H9 (cell line): ENCODE measurements around the gene S100A2. TPM values are rescaled to one million over a fixed set of nuclear protein-coding genes. Genes with fewer than 3 reads are reported as not detected.

ENCODE experiments used
- DNase-seq: peaks from one replicate; pipeline ENCODE4 v3.0.0-alpha.2; 2017
- H2AFZ ChIP-seq: one replicate; pipeline ENCODE4 v1.6.1; 2013; ENCODE audit warnings: mild to moderate bottlenecking, low read length, control low read depth, moderate library complexity
- H2AK5ac ChIP-seq: 2 replicates; pipeline ENCODE4 v1.6.1; 2013; ENCODE audit warnings: low read length, control low read depth, mixed read lengths; ENCODE audit not compliant: insufficient read length
- H2BK120ac ChIP-seq: one replicate; pipeline ENCODE4 v1.6.1; 2013; ENCODE audit warnings: low read depth, mild to moderate bottlenecking, low read length, control low read depth, inconsistent platforms; ENCODE audit not compliant: poor library complexity, severe bottlenecking
- H2BK12ac ChIP-seq: 2 replicates; pipeline ENCODE4 v1.6.1; 2013; ENCODE audit warnings: low read length, control low read depth, mixed read lengths, low read depth; ENCODE audit not compliant: insufficient read length
- H2BK15ac ChIP-seq: 2 replicates; pipeline ENCODE4 v1.6.1; 2013; ENCODE audit warnings: low read depth, low read length, control low read depth
- H2BK20ac ChIP-seq: one replicate; pipeline ENCODE4 v1.6.1; 2013; ENCODE audit warnings: low read depth, mild to moderate bottlenecking, low read length, control low read depth, inconsistent platforms; ENCODE audit not compliant: poor library complexity, severe bottlenecking
- H2BK5ac ChIP-seq: 2 replicates; pipeline ENCODE4 v1.6.1; 2013; ENCODE audit warnings: low read length, control low read depth, mixed read lengths; ENCODE audit not compliant: insufficient read length
- H3K14ac ChIP-seq: 2 replicates; pipeline ENCODE4 v1.6.1; 2013; ENCODE audit warnings: low read length, control low read depth; ENCODE audit not compliant: insufficient read depth
- H3K18ac ChIP-seq: 2 replicates; pipeline ENCODE4 v1.6.1; 2013; ENCODE audit warnings: low read depth, mild to moderate bottlenecking, mixed read lengths, low read length, control low read depth; ENCODE audit not compliant: insufficient read length
- H3K23ac ChIP-seq: 2 replicates; pipeline ENCODE4 v1.6.1; 2013; ENCODE audit warnings: low read length, control low read depth, mixed read lengths, low read depth; ENCODE audit not compliant: insufficient read length
- H3K23me2 ChIP-seq: 2 replicates; pipeline ENCODE4 v1.6.1; 2013; ENCODE audit warnings: low read depth, mild to moderate bottlenecking, mixed read lengths, low read length, control low read depth; ENCODE audit not compliant: insufficient read length, poor library complexity, severe bottlenecking
- H3K27ac ChIP-seq: 2 replicates; pipeline ENCODE4 v1.5.1; 2013; ENCODE audit warnings: low read length, control low read depth, mixed read lengths, low read depth; ENCODE audit not compliant: insufficient read length
- H3K27me3 ChIP-seq: 2 replicates; pipeline ENCODE4 v1.6.1; 2013; ENCODE audit warnings: low read length, control low read depth, inconsistent platforms; ENCODE audit not compliant: insufficient read depth
- H3K4ac ChIP-seq: 2 replicates; pipeline ENCODE4 v1.6.1; 2013; ENCODE audit warnings: low read depth, mild to moderate bottlenecking, control low read depth, inconsistent platforms, low read length, moderate library complexity
- H3K4me1 ChIP-seq: 2 replicates; pipeline ENCODE4 v1.6.1; 2013; ENCODE audit warnings: low read length, control low read depth, inconsistent platforms; ENCODE audit not compliant: insufficient read depth
- H3K4me2 ChIP-seq: 2 replicates; pipeline ENCODE4 v1.6.1; 2013; ENCODE audit warnings: low read length, control low read depth, mixed read lengths; ENCODE audit not compliant: insufficient read length, insufficient read depth
- H3K56ac ChIP-seq: 2 replicates; pipeline ENCODE4 v1.6.1; 2013; ENCODE audit warnings: low read depth, mild to moderate bottlenecking, mixed read lengths, low read length, control low read depth; ENCODE audit not compliant: insufficient read length
- H3K79me1 ChIP-seq: 2 replicates; pipeline ENCODE4 v1.6.1; 2013; ENCODE audit warnings: low read depth, mild to moderate bottlenecking, moderate library complexity, low read length, control low read depth, inconsistent platforms; ENCODE audit not compliant: insufficient read depth, poor library complexity, severe bottlenecking
- H3K79me2 ChIP-seq: 2 replicates; pipeline ENCODE4 v1.6.1; 2013; ENCODE audit warnings: low read length, control low read depth, inconsistent platforms; ENCODE audit not compliant: insufficient read depth
- H3K9ac ChIP-seq: 2 replicates; pipeline ENCODE4 v1.6.1; 2013; ENCODE audit warnings: low read length, control low read depth, mixed read lengths; ENCODE audit not compliant: insufficient read length; ENCODE audit errors: extremely low read depth
- H3K9me3 ChIP-seq: one replicate; pipeline ENCODE4 v1.6.1; 2013; ENCODE audit warnings: low read depth, low read length, inconsistent platforms; ENCODE audit not compliant: control insufficient read depth
- H3T11ph ChIP-seq: one replicate; pipeline ENCODE4 v1.6.1; 2013; ENCODE audit warnings: mild to moderate bottlenecking, low read length, control low read depth, inconsistent platforms
- H4K20me1 ChIP-seq: one replicate; pipeline ENCODE4 v1.6.1; 2013; ENCODE audit not compliant: control insufficient read depth, insufficient read length, insufficient read depth
- H4K5ac ChIP-seq: 2 replicates; pipeline ENCODE4 v1.6.1; 2013; ENCODE audit warnings: low read depth, mild to moderate bottlenecking, mixed read lengths, low read length, control low read depth; ENCODE audit not compliant: insufficient read length
- H4K8ac ChIP-seq: replicated peaks from 2 replicates; pipeline ENCODE4 v1.6.1; 2013; ENCODE audit warnings: low read length, control low read depth, mixed read lengths, low read depth; ENCODE audit not compliant: insufficient read length
- H4K91ac ChIP-seq: 2 replicates; pipeline ENCODE4 v1.6.1; 2013; ENCODE audit warnings: low read depth, mild to moderate bottlenecking, moderate library complexity, mixed read lengths, low read length, control low read depth; ENCODE audit not compliant: insufficient read length
- H3K27ac Mint-ChIP-seq, 3 experiments: 2 replicates in 2 of 3; 3 replicates in 1 of 3; pipeline ENCODE4 v1.8.0; 2020 to 2021; ENCODE audit warnings: mixed read lengths in 3 of 3, mild to moderate bottlenecking in 1 of 3, moderate library complexity in 1 of 3
- H3K27me3 Mint-ChIP-seq: 2 replicates; pipeline ENCODE4 v1.8.0; 2021; ENCODE audit warnings: low read depth, mild to moderate bottlenecking, moderate library complexity, mixed read lengths
- H3K36me3 Mint-ChIP-seq, 3 experiments: 2 replicates in 2 of 3; 3 replicates in 1 of 3; pipeline ENCODE4 v1.8.0; 2020 to 2021; ENCODE audit warnings: low read depth in 3 of 3, mixed read lengths in 3 of 3; ENCODE audit not compliant: insufficient read depth in 1 of 3
- H3K4me1 Mint-ChIP-seq, 2 experiments: 2 replicates each; pipeline ENCODE4 v1.8.0; 2020; ENCODE audit warnings: mixed read lengths in 2 of 2
- H3K4me3 Mint-ChIP-seq, 2 experiments: 2 replicates in 1 of 2; 3 replicates in 1 of 2; pipeline ENCODE4 v1.8.0; 2020 to 2021; ENCODE audit warnings: mild to moderate bottlenecking in 2 of 2, mixed read lengths in 2 of 2, moderate library complexity in 1 of 2
- H3K9me3 Mint-ChIP-seq, 2 experiments: 2 replicates in 1 of 2; 3 replicates in 1 of 2; pipeline ENCODE4 v1.8.0; 2020; ENCODE audit warnings: mild to moderate bottlenecking in 2 of 2, mixed read lengths in 2 of 2, moderate library complexity in 1 of 2
- WGBS: extraction: QIAGEN DNeasy Blood & Tissue Kit; methylation state at CpG from one replicate; pipeline ENCODE4 v1.1.7; 2013; ENCODE audit warnings: missing lambda C conversion rate, low lambda C conversion rate, mixed read lengths; ENCODE audit not compliant: insufficient read length; ENCODE audit errors: extremely low coverage; 5-methylcytosine and 5-hydroxymethylcytosine counted together
- total RNA-seq: library from RNA; stranded (reverse); gene quantifications from 2 replicates; pipeline ENCODE4 v1.2.1, GENCODE V29; 2021
- TF ChIP-seq, protein P1 (sequence below): fragments of 200-600 bp; sonication (generic); conservative IDR thresholded peaks from 3 replicates; pipeline ENCODE4 v1.8.0; 2021; ENCODE audit warnings: antibody characterized with exemption, mild to moderate bottlenecking

The S100A2 gene
- total RNA-seq, 1 experiment from 2014 or later = 0.57 TPM

DNA sequence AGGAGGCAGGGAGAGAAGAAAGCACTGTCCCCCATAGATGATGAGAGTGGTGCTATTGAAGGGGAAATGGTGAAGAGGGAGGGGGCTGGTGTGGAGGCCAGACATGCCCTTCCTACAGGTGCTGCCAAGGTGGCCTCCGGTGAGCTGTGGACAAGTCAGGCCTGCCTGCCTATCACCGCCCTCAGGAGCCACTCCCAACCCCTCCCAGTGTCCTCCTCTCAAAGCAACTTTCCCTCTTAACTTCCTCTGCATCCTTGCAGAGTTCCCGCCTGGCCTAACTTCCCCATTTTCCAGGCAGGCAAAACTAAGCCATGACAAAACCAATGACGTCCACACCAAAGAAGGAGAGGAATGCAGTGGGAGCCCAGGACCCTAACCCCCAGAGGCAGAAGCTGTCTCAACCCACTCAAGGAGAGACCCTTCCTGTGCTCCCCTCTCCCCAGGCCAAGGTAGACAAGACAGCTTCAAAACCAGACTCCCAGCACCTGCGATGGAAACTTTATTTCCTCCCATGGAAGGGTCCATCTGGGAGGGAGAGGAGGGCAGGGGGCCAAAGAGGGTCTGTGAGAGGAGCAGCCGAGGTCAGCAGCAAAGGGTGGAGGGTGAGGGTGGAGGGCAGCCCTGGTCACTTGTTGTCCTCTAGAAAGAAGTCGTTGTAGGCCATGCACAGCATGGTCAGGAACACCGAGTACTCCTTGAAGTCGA lies 28.8 kb downstream of the S100A2 start:
- no peak overlapping the region for H2BK5ac ChIP-seq
- DNase-seq = no peak
- no peak overlapping the region for H3K56ac ChIP-seq
- no peak overlapping the region for H3K9ac ChIP-seq
- Mint-ChIP-seq H3K4me3 (no peak overlapping the region; a peak in 1 of 5 replicates), H3K9me3 (no peaks in the 10 kb centered on the region), H3K27ac (peak overlapping the region in 1 of 3 experiments; percentile 40; a peak in 1 of 7 replicates), H3K27me3 (peaks cover 1% of the 10 kb centered on the region), H3K4me1 (peaks cover 34 to 43% of the 10 kb centered on the region in 2 experiments), H3K36me3 (no peaks in the 10 kb centered on the region)
- no peak overlapping the region for H4K5ac ChIP-seq
- no peak overlapping the region for H2BK12ac ChIP-seq
- no peak overlapping the region for H3K14ac ChIP-seq
- no peaks in the 10 kb centered on the region for H3K9me3 ChIP-seq
- no peak overlapping the region for H3K27ac ChIP-seq
- no peak overlapping the region for H3K18ac ChIP-seq
- no peak overlapping the region for H2AFZ ChIP-seq
- no peaks in the 10 kb centered on the region for H3K23me2 ChIP-seq
- WGBS = no CpG with 5 or more reads among the region's 9 CpGs
- H2BK15ac ChIP-seq = no peak overlapping the region
- TF ChIP-seq, protein P1, sequence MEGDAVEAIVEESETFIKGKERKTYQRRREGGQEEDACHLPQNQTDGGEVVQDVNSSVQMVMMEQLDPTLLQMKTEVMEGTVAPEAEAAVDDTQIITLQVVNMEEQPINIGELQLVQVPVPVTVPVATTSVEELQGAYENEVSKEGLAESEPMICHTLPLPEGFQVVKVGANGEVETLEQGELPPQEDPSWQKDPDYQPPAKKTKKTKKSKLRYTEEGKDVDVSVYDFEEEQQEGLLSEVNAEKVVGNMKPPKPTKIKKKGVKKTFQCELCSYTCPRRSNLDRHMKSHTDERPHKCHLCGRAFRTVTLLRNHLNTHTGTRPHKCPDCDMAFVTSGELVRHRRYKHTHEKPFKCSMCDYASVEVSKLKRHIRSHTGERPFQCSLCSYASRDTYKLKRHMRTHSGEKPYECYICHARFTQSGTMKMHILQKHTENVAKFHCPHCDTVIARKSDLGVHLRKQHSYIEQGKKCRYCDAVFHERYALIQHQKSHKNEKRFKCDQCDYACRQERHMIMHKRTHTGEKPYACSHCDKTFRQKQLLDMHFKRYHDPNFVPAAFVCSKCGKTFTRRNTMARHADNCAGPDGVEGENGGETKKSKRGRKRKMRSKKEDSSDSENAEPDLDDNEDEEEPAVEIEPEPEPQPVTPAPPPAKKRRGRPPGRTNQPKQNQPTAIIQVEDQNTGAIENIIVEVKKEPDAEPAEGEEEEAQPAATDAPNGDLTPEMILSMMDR = no peak
- H3K27me3 ChIP-seq = no peaks in the 10 kb centered on the region; the same call in 1 of the 2 replicates
- H4K20me1 ChIP-seq = no peaks in the 10 kb centered on the region
- H2AK5ac ChIP-seq = no peak overlapping the region
- no peak overlapping the region for H3T11ph ChIP-seq
- H3K4me2 ChIP-seq = peak overlapping the region; percentile 36
- peaks cover 7% of the 10 kb centered on the region; the same call in 1 of the 2 replicates for H3K4me1 ChIP-seq
- H3K4ac ChIP-seq = no peak overlapping the region
- H2BK20ac ChIP-seq = no peak overlapping the region
- no peaks in the 10 kb centered on the region for H3K79me1 ChIP-seq
- no peak overlapping the region for H4K8ac ChIP-seq
- H2BK120ac ChIP-seq = no peak overlapping the region
- H4K91ac ChIP-seq = no peak overlapping the region
- no peak overlapping the region for H3K23ac ChIP-seq
- H3K79me2 ChIP-seq = no peaks in the 10 kb centered on the region
